Prostate gland (tissue), 1 donor: Measurements from ENCODE around the gene CDC42BPA.

Source experiments
- POLR2A ChIP-seq: fragments of 450-650 bp; IDR thresholded peaks from one replicate; pipeline ENCODE4 v1.6.1; 2016; ENCODE audit warnings: antibody characterized with exemption, mild to moderate bottlenecking
- POLR2AphosphoS5 ChIP-seq: sonication (generic); formaldehyde crosslinking; IDR thresholded peaks from one replicate; pipeline ENCODE4 v1.6.1; 2017; ENCODE audit warnings: antibody characterized with exemption

DNA sequence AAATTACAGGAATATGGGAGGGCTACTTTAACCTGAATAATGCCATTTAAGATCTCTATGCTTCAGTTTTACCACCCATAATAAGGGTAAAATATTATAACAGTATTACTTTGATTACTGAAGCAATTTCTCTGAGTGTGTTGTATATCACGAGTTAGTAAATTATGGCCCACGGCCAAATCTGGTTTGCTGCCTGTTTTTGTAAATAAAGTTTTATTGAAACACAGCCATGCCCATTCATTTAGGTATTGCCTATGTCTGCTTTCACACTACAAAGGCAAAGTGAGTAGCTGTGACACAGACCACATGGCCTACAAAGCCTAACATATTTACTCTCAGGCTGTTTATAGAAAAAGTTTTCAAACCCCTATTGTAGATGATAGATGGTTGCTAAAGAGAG lies 156.8 kb downstream of the CDC42BPA start:
- no peak for TF ChIP-seq POLR2A
- no peak for TF ChIP-seq POLR2AphosphoS5
